Endothelial cell (in vitro differentiated cells): Measurements from ENCODE around the gene AUTS2. TPM values are rescaled to one million over a fixed set of nuclear protein-coding genes. Genes with fewer than 3 reads are reported as not detected.

Source experiments
- DNase-seq: peaks from one replicate; pipeline ENCODE4 v3.0.0; 2021; ENCODE audit warnings: low spot score
- H3K27ac Mint-ChIP-seq: one replicate; pipeline ENCODE4 v1.8.0; 2021; ENCODE audit warnings: mixed read lengths, inconsistent platforms; ENCODE audit not compliant: unreplicated experiment
- H3K27me3 Mint-ChIP-seq: one replicate; pipeline ENCODE4 v1.8.0; 2021; ENCODE audit warnings: mild to moderate bottlenecking, moderate library complexity, mixed read lengths, inconsistent platforms; ENCODE audit not compliant: unreplicated experiment
- H3K36me3 Mint-ChIP-seq: one replicate; pipeline ENCODE4 v1.8.0; 2021; ENCODE audit warnings: mild to moderate bottlenecking, low read depth, mixed read lengths, inconsistent platforms; ENCODE audit not compliant: unreplicated experiment
- H3K4me1 Mint-ChIP-seq: one replicate; pipeline ENCODE4 v1.8.0; 2021; ENCODE audit warnings: mild to moderate bottlenecking, mixed read lengths, inconsistent platforms; ENCODE audit not compliant: unreplicated experiment
- H3K4me3 Mint-ChIP-seq: one replicate; pipeline ENCODE4 v1.8.0; 2021; ENCODE audit warnings: mild to moderate bottlenecking, mixed read lengths, inconsistent platforms; ENCODE audit not compliant: unreplicated experiment
- H3K9me3 Mint-ChIP-seq: one replicate; pipeline ENCODE4 v1.8.0; 2021; ENCODE audit warnings: mixed read lengths, inconsistent platforms; ENCODE audit not compliant: unreplicated experiment
- CTCF ChIP-seq: fragments of 200-600 bp; sonication (generic); IDR thresholded peaks from one replicate; pipeline ENCODE4 v1.5.0; 2021; ENCODE audit warnings: antibody characterized with exemption; ENCODE audit not compliant: unreplicated experiment
- total RNA-seq: library from RNA; stranded (reverse); fragmentation: NEBNext Ultra II Directional; extraction: Animal tissue kit (Norgen Biotek cat#: 25700); gene quantifications from one replicate; pipeline ENCODE4 v1.2.1, GENCODE V29; 2021; ENCODE audit not compliant: unreplicated experiment

The AUTS2 gene
- total RNA-seq, 1 donor from 2014 or later: 103 TPM

- H3K4me3 Mint-ChIP-seq: no peak overlapping the region
- H3K27ac Mint-ChIP-seq: no peak overlapping the region
- H3K27me3 Mint-ChIP-seq: peaks cover 11% of the 10 kb centered on the region
- H3K4me1 Mint-ChIP-seq: peaks cover 55% of the 10 kb centered on the region
- no peak for DNase-seq
- TF ChIP-seq CTCF: no peak
- no peaks in the 10 kb centered on the region for H3K9me3 Mint-ChIP-seq
- peaks cover 10% of the 10 kb centered on the region for H3K36me3 Mint-ChIP-seq
These were observed 879.0 kb downstream of the AUTS2 start for GRCh38 chr7:70477036-70478010.

GRCh38 chr7:70479153-70480021 lies 881.1 kb downstream of the AUTS2 start:
- H3K36me3 Mint-ChIP-seq: peaks cover 10% of the 10 kb centered on the region
- no peak overlapping the region for H3K4me3 Mint-ChIP-seq
- TF ChIP-seq CTCF: no peak
- H3K27ac Mint-ChIP-seq: no peak overlapping the region
- DNase-seq: no peak
- H3K9me3 Mint-ChIP-seq: no peaks in the 10 kb centered on the region
- peaks cover 36% of the 10 kb centered on the region for H3K4me1 Mint-ChIP-seq
- H3K27me3 Mint-ChIP-seq: peaks cover 11% of the 10 kb centered on the region

- no peaks in the 10 kb centered on the region for H3K9me3 Mint-ChIP-seq
- DNase-seq: no peak
- H3K4me3 Mint-ChIP-seq: no peak overlapping the region
- peaks cover 21% of the 10 kb centered on the region for H3K4me1 Mint-ChIP-seq
- H3K27ac Mint-ChIP-seq: no peak overlapping the region
- peaks cover 10% of the 10 kb centered on the region for H3K27me3 Mint-ChIP-seq
- H3K36me3 Mint-ChIP-seq: peaks cover 14% of the 10 kb centered on the region
- TF ChIP-seq CTCF: no peak
These were observed 882.8 kb downstream of the AUTS2 start for GRCh38 chr7:70480927-70481569.

GRCh38 chr7:70481570-70482123 lies 883.4 kb downstream of the AUTS2 start:
- Mint-ChIP-seq H3K9me3 (no peaks in the 10 kb centered on the region), H3K4me1 (peaks cover 16% of the 10 kb centered on the region), H3K27me3 (peaks cover 8% of the 10 kb centered on the region), H3K36me3 (peaks cover 11% of the 10 kb centered on the region), H3K27ac (no peak overlapping the region), H3K4me3 (no peak overlapping the region)
- TF ChIP-seq CTCF: no peak
- no peak for DNase-seq
